Measurements from ENCODE around the gene CAMK2A. TPM values are rescaled to one million over a fixed set of nuclear protein-coding genes. Genes with fewer than 3 reads are reported as not detected.
"Not testable (repeated sequence)": the region's sequence is repeated elsewhere in the genome, so short reads cannot be mapped to it uniquely, and the experiment has no call there.

CAMK2A gene
- total RNA-seq, 1 donor from 2014 or later, result not detected

GRCh38 chr5:150241298-150242160 lies 48.0 kb downstream of the CAMK2A start:
- DNase-seq (ENCODE audit: extremely low read depth, low read depth, low spot score), result no peak

- no peak for DNase-seq (ENCODE audit: extremely low read depth, low read depth, low spot score)
Observed at GRCh38 chr5:150239794-150240122, 49.8 kb downstream of the CAMK2A start.

- no peak for DNase-seq (ENCODE audit: extremely low read depth, low read depth, low spot score)
Observed at GRCh38 chr5:150239099-150239793, 50.3 kb downstream of the CAMK2A start.

GRCh38 chr5:150238646-150239045 lies 50.9 kb downstream of the CAMK2A start:
- no peak for DNase-seq (ENCODE audit: extremely low read depth, low read depth, low spot score)

GRCh38 chr5:150236981-150237754 lies 52.4 kb downstream of the CAMK2A start:
- DNase-seq (ENCODE audit: extremely low read depth, low read depth, low spot score), result no peak

- DNase-seq (ENCODE audit: extremely low read depth, low read depth, low spot score), result no peak
Observed at GRCh38 chr5:150236313-150236712, 53.3 kb downstream of the CAMK2A start.

- DNase-seq (ENCODE audit: extremely low read depth, low read depth, low spot score), result no peak
Observed at GRCh38 chr5:150235500-150235854, 54.1 kb downstream of the CAMK2A start.

- DNase-seq (ENCODE audit: extremely low read depth, low read depth, low spot score), result no peak
Observed at GRCh38 chr5:150234576-150235499, 54.7 kb downstream of the CAMK2A start.

GRCh38 chr5:150233706-150234105 lies 55.9 kb downstream of the CAMK2A start:
- not testable (repeated sequence) for DNase-seq (ENCODE audit: extremely low read depth, low read depth, low spot score)

- no peak for DNase-seq (ENCODE audit: extremely low read depth, low read depth, low spot score)
Observed at GRCh38 chr5:150230842-150231241, 58.7 kb downstream of the CAMK2A start.

GRCh38 chr5:150229571-150229970 lies 60.0 kb downstream of the CAMK2A start:
- DNase-seq (ENCODE audit: extremely low read depth, low read depth, low spot score), result no peak

GRCh38 chr5:150227606-150228273 lies 61.8 kb downstream of the CAMK2A start:
- DNase-seq (ENCODE audit: extremely low read depth, low read depth, low spot score), result no peak

GRCh38 chr5:150227036-150227435 lies 62.5 kb downstream of the CAMK2A start:
- no peak for DNase-seq (ENCODE audit: extremely low read depth, low read depth, low spot score)

GRCh38 chr5:150224483-150225027 lies 65.0 kb downstream of the CAMK2A start:
- DNase-seq (ENCODE audit: extremely low read depth, low read depth, low spot score), result no peak

- no peak for DNase-seq (ENCODE audit: extremely low read depth, low read depth, low spot score)
Observed at GRCh38 chr5:150223474-150223873, 66.1 kb downstream of the CAMK2A start.

GRCh38 chr5:150222906-150223305 lies 66.7 kb downstream of the CAMK2A start:
- no peak for DNase-seq (ENCODE audit: extremely low read depth, low read depth, low spot score)

GRCh38 chr5:150221471-150221870 lies 68.1 kb downstream of the CAMK2A start:
- no peak for DNase-seq (ENCODE audit: extremely low read depth, low read depth, low spot score)

- DNase-seq (ENCODE audit: extremely low read depth, low read depth, low spot score), result no peak
Observed at GRCh38 chr5:150219861-150220260, 69.7 kb downstream of the CAMK2A start.

- DNase-seq (ENCODE audit: extremely low read depth, low read depth, low spot score), result no peak
Observed at GRCh38 chr5:150219142-150219541, 70.4 kb downstream of the CAMK2A start.

- DNase-seq (ENCODE audit: extremely low read depth, low read depth, low spot score), result no peak
Observed at GRCh38 chr5:150218693-150219035, 70.9 kb downstream of the CAMK2A start.
